ENCODE measurements around the gene FALEC.

GRCh38 chr1:150511985-150512660, 3.4 kb upstream of the FALEC start:
- TF ChIP-seq EZH2phosphoT487 (conservative IDR thresholded peaks at IDR 0.05; ENCODE audit: low read length) = no peak
- no peak for TF ChIP-seq CTCF (IDR thresholded peaks at IDR 0.05; ENCODE audit: insufficient read depth, low read length, poor library complexity, severe bottlenecking)
